PFSK-1 (cell line): ENCODE results near the gene GPR50.

Experiments
- FOXP2 ChIP-seq: optimal IDR thresholded peaks from 2 replicates; pipeline ENCODE3; 2011; ENCODE audit warnings: borderline replicate concordance, control low read depth, inconsistent platforms; ENCODE audit not compliant: insufficient read depth; ENCODE audit errors: extremely low read length, extremely low read depth
- POLR2AphosphoS5 ChIP-seq: IDR thresholded peaks from 2 replicates; pipeline ENCODE4 v1.6.1; 2012; ENCODE audit warnings: low read depth, mild to moderate bottlenecking, control low read depth, low read length, moderate library complexity
- SIN3A ChIP-seq: IDR thresholded peaks from 2 replicates; pipeline ENCODE4 v1.6.1; 2012; ENCODE audit warnings: mild to moderate bottlenecking, low read length, moderate library complexity, borderline replicate concordance; ENCODE audit not compliant: insufficient read depth
- TAF1 ChIP-seq: IDR thresholded peaks from 2 replicates; pipeline ENCODE4 v1.6.1; 2012; ENCODE audit warnings: low read length, control low read depth, borderline replicate concordance; ENCODE audit not compliant: insufficient read depth
- TF ChIP-seq, protein P1 (sequence below), 2 experiments: IDR thresholded peaks; 2 replicates each; pipeline versions ENCODE4 v1.6.1 to v1.8.0; 2011 to 2012; ENCODE audit warnings: low read depth in 2 of 2, low read length in 2 of 2, control low read depth in 1 of 2, inconsistent platforms in 1 of 2, mild to moderate bottlenecking in 1 of 2, moderate library complexity in 1 of 2; ENCODE audit not compliant: insufficient read depth in 1 of 2

Gene GPR50

DNA sequence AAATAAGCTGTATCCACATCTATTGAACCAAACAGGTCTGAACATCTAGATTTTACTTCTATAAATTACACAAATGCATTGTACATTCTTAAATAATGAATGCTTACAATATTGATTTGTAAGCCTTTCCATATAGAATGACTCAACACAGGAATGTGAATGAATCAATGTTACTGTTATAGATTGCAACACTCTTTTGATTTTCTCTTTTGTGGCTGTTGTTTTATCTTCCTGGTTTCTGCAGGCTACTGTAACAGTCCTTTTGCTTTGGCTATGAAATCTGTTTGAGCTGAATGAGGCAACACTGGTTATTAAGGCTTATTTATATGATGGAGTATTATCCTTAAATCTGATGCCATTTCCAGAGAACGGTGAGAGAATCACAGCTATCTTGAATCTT lies 49.5 kb downstream of the GPR50 start:
- TF ChIP-seq TAF1 (no peak), FOXP2 (no peak), POLR2AphosphoS5 (no peak), SIN3A (no peak)
- TF ChIP-seq, protein P1, sequence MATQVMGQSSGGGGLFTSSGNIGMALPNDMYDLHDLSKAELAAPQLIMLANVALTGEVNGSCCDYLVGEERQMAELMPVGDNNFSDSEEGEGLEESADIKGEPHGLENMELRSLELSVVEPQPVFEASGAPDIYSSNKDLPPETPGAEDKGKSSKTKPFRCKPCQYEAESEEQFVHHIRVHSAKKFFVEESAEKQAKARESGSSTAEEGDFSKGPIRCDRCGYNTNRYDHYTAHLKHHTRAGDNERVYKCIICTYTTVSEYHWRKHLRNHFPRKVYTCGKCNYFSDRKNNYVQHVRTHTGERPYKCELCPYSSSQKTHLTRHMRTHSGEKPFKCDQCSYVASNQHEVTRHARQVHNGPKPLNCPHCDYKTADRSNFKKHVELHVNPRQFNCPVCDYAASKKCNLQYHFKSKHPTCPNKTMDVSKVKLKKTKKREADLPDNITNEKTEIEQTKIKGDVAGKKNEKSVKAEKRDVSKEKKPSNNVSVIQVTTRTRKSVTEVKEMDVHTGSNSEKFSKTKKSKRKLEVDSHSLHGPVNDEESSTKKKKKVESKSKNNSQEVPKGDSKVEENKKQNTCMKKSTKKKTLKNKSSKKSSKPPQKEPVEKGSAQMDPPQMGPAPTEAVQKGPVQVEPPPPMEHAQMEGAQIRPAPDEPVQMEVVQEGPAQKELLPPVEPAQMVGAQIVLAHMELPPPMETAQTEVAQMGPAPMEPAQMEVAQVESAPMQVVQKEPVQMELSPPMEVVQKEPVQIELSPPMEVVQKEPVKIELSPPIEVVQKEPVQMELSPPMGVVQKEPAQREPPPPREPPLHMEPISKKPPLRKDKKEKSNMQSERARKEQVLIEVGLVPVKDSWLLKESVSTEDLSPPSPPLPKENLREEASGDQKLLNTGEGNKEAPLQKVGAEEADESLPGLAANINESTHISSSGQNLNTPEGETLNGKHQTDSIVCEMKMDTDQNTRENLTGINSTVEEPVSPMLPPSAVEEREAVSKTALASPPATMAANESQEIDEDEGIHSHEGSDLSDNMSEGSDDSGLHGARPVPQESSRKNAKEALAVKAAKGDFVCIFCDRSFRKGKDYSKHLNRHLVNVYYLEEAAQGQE (IDR thresholded peaks at IDR 0.05; ENCODE audit: insufficient read depth in 1 of 2, low read depth in 2 of 2, low read length in 2 of 2), result no peak

DNA sequence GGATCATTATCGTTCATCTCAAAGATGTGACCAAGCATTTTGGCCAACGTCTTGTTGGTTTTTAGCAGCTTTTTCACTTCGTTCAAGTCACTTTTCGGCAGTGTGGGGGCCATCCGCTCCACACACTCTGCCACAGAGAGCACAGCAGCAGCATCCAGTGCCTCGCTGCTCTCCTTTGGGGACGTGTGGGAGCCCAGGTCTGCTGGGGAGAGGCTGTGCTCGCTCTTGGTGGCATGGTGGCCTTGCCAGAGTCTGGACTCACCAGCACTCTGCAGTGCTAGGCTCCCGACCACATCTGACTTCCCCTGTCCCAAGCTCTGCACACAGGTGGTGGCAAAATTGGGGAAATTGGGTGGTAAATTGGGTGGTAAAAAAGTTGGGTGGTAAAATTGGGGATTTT lies 50.6 kb downstream of the GPR50 start:
- TF ChIP-seq, protein P1 (IDR thresholded peaks at IDR 0.05; ENCODE audit: insufficient read depth in 1 of 2, low read depth in 2 of 2, low read length in 2 of 2), result no peak
- TF ChIP-seq TAF1, result no peak
- no peak for TF ChIP-seq SIN3A
- TF ChIP-seq FOXP2, result no peak
- TF ChIP-seq POLR2AphosphoS5, result no peak

DNA sequence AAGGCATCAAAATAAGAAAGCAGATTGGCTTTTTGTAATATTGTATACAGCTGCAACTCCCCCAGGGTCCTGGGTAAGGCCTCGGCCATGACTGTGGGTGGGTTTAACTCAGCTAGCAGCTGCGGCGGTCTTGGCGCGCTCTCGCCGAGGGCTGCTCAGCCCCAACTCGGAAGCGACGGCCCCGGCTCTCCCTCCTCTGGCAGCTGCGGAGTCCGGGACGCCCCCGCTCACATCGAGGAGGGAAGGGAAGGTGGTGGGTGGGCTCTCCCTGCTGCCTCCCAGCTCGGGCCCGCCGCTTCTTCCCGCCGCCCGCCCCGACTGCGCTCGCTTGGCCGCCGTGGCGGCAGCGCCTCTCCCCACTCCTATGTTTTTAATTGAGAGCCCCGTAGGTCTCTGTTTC lies 51.2 kb downstream of the GPR50 start:
- TF ChIP-seq POLR2AphosphoS5, result no peak
- TF ChIP-seq FOXP2, result no peak
- TF ChIP-seq, protein P1 (IDR thresholded peaks at IDR 0.05; ENCODE audit: insufficient read depth in 1 of 2, low read depth in 2 of 2, low read length in 2 of 2), result no peak
- no peak for TF ChIP-seq TAF1
- no peak for TF ChIP-seq SIN3A

DNA sequence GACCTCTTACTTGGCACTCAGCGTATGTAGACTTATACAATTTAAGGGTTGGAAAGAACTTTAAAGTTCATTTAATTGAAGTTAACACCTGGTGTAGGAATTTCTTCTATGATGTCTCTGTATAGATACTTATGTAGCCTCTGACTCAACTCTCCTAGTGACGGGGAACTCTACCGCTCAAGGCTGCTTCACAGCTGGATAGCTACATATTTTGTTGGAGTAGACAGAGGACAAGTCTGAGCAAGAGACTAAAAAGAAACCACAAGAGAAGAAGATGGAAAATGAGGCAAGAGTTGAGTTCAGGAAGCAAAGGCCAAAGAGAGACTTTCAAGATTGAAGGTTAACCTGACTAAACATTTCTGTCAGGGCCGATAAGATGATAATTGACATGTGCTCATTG lies 52.6 kb downstream of the GPR50 start:
- TF ChIP-seq SIN3A, result no peak
- no peak for TF ChIP-seq FOXP2
- no peak for TF ChIP-seq TAF1
- no peak for TF ChIP-seq POLR2AphosphoS5
- TF ChIP-seq, protein P1 (IDR thresholded peaks at IDR 0.05; ENCODE audit: insufficient read depth in 1 of 2, low read depth in 2 of 2, low read length in 2 of 2), result no peak
